Tibial nerve (tissue), 4 donors: ENCODE measurements around the gene KPNA4.

Experiments
- EP300 ChIP-seq, 2 donors: sonication (generic); formaldehyde crosslinking; IDR thresholded peaks; one replicate each; pipeline ENCODE4 v1.6.1; 2017; ENCODE audit warnings: antibody characterized with exemption in 2 of 2, mild to moderate bottlenecking in 1 of 2
- TF ChIP-seq, protein P1 (sequence below), 5 experiments: fragments of 200-600 bp in 3 of 5; fragments of 450-650 bp in 2 of 5; sonication (generic) in 3 of 5; IDR thresholded peaks; one replicate each; pipeline ENCODE4 v1.5.1; 2016 to 2019; ENCODE audit warnings: antibody characterized with exemption in 5 of 5, mild to moderate bottlenecking in 3 of 5, moderate library complexity in 2 of 5

DNA sequence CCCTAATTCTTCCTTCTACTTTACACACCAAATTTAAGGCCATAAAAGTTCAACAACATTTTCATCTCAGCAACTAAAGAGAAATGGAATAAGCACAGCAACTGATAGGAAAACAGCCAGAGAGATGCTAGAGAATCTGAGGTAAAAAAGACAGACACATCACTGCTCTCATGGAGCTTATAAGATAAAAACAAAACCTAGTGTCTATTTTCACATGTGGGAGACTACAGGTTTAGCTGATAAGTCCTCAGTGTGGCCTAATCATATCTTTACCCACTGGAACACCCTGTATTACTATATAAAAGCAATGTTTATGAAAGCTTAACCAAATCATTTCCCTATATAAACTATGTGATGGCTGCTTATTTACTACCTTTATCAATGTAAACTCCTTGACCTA lies 33.0 kb downstream of the KPNA4 start:
- TF ChIP-seq, protein P1, sequence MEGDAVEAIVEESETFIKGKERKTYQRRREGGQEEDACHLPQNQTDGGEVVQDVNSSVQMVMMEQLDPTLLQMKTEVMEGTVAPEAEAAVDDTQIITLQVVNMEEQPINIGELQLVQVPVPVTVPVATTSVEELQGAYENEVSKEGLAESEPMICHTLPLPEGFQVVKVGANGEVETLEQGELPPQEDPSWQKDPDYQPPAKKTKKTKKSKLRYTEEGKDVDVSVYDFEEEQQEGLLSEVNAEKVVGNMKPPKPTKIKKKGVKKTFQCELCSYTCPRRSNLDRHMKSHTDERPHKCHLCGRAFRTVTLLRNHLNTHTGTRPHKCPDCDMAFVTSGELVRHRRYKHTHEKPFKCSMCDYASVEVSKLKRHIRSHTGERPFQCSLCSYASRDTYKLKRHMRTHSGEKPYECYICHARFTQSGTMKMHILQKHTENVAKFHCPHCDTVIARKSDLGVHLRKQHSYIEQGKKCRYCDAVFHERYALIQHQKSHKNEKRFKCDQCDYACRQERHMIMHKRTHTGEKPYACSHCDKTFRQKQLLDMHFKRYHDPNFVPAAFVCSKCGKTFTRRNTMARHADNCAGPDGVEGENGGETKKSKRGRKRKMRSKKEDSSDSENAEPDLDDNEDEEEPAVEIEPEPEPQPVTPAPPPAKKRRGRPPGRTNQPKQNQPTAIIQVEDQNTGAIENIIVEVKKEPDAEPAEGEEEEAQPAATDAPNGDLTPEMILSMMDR (IDR thresholded peaks at IDR 0.05), result no peak
- no peak for TF ChIP-seq EP300 (IDR thresholded peaks at IDR 0.05)
